HTR-8/SVneo (cell line): Measurements from ENCODE around the gene SLC22A23.
"Not testable (repeated sequence)": the region's sequence is repeated elsewhere in the genome, so short reads cannot be mapped to it uniquely, and the experiment has no call there.

Experiments used
- DNase-seq: peaks from one replicate; pipeline ENCODE4 v3.0.0; 2011; ENCODE audit warnings: low spot score, mixed read lengths; ENCODE audit not compliant: insufficient read length
- FAIRE-seq: peaks from 2 replicates; lab custom pipeline; 2011; peaks lifted over from hg19 to GRCh38; lab: Jason Lieb, UNC

The SLC22A23 gene

DNA sequence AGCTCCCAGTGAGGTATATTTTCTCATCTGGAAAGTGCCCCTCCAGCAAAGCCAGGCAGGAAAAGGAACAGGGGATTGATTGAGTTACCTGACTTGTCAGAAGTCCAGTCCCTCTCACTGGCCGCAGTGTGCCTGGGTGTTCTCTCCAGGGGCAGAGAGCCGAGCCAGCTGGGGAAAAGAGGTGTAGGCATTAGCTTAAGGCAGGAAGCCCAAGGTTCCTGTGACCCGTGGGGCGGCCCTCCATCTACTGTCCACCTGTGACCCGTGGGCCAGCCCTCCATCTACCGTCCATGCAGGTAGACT is 195.4 kb downstream of the SLC22A23 start:
- no peak for DNase-seq
- no peak for FAIRE-seq

DNA sequence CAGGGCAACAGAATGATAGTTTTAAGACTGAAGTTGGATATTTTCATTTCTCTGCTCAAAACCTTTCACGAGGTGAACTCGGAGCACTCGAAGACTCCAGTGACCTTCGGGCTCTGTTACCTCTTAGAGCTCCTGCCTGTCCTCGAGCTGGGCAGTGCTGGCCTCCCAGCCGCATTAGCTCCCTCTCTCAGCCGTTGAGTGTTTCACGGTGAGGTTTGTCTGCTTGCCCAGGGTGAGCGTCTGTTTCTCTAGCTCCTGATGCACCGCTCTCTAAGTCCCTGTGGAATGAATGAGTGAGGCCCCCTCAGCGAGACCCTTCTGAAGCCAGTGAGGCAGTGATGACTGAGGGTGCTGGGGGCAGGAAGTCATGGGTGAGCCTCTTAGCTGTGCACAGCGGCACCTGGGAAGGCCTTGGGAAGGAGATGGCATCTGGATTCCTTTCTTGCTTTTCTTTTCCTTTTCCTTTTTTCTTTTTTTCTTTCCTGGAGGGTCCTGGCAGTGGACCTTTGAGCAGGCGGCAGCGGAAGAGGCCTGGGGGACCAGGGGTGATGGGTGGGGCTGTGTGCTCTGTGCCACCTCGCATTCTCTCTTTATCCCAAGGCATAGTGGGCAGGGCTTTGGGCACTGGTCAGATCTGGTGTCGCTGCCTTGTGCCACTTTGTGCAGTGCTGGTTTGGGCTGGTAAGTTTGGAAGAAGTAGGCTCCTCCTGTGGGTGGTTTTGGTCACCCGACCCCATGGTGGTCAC is 195.9 kb downstream of the SLC22A23 start:
- DNase-seq (no peak), FAIRE-seq (no peak)

DNA sequence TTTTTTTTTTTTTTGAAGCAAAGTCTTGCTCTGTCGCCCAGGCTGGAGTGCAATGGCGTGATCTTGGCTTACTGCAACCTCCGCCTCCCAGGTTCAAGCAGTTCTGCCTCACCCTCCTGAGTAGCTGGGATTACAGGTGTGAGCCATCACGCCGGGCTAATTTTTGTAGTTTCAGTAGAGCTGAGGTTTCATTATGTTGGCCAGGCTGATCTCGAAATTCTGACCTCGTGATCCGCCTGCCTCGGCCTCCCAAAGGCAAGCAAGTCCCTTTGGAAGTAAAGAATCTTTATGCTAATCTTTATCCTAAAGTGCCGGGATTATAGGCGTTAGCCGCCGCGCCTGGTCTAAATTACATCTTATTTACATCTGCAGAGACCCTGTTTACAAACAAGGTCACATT is 196.6 kb downstream of the SLC22A23 start:
- FAIRE-seq, result no peak

DNA sequence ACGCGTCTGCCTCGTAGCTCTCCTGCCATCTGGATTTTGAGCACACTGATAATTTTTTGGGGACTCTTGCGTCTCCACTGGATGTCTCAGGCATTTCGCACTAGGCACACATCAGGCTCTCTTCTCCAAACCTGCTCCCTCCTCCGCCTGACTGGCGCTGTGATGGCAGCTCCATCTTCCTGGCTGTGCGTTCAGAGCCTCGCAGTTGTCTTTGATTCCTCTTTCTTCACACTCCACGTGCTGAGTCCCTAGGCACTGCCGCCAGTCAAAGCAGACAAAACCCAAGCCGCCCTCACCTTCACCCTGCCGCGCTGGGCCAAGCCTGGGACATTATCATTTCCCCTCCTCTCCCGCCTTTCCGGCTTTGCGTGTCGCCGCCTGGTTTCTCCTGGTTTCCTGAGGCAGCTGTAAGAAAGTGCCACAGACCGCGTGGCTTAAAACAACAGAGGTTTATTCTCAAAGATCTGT is 197.3 kb downstream of the SLC22A23 start:
- DNase-seq (peak; percentile 59), FAIRE-seq (peak; percentile 33)

More for the DNA sequence above, 196.6 kb downstream of the SLC22A23 start:
- no peak for DNase-seq

DNA sequence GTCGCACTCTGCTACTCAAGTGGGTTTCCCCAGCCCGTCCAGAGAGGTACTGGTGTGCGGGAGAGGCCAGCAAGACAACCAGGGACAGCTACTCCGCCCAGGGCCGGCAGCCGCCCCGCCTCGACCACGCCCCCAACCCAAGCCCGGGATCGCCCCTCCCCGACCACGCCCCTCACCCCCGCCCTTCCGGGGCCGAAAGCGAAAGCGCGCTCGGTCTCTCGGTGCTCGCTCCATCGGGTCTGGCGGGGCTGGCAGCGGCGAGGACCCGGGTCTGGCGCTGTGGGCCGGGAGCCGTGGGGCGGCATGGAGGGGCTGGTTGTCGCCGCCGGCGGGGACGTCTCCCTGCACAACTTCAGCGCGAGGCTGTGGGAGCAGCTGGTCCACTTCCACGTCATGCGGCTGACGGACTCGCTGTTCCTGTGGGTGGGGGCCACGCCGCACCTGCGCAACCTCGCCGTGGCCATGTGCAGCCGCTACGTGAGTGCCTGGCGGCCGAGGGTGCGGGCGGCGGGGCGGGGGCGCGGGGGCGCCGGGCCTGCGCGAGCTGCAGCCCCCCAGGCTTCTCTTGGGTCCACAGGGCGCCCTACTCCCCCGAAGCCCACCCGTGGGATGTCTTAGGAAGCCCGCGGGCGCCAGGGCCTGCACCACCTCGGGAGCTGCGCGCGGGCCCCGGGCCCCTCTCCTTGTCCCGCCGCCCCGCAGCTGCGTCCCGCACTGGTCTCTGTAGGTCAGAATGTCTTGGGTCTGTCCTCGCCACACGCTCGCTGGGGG is 197.9 kb downstream of the SLC22A23 start, which contains the start of gene PSMG4:
Gene PSMG4, plus strand, starts transcription at position 228 of the 771 bp plus-strand sequence. Its CDS starts 76 bp downstream, at position 304.
- FAIRE-seq, result peak; percentile 93
- DNase-seq, result peak; percentile 94

DNA sequence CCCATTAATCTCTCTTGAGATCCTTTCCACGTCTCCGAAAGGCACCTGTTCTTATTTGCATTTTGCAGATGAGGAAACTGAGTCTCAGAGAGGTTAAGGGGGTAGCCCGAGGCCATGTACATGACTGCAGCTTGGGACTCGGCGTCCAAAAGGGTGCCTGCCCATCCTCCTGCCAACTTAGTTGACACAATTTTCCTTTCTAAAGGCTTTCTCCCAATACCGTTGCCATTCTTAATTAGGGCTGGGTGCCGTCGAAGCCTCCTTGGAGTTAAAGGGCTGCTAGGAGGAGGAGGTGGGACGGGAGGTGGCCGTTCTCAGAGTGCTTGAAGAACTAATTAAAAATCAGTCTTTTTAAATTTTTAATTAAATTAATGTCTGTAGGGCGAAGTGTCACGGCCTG is 198.6 kb downstream of the SLC22A23 start:
- no peak for DNase-seq
- no peak for FAIRE-seq

DNA sequence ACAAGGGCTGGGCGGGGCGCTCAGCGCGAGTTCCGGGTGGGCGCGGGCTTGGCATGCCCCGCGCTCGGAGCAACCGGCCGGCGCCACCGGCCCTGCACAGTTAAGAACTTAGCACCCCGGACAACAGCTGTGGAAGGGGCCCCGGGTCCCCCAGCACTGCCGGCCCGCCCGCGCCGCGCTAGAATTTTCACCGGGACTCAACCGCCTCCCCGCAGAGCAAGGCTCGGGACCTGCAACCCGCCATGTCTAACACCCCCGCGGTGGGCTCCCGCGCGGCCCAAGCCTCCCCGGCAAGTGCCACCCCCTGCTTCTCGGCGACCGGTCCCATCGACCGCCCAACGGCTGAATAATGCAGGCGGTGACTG is 203.3 kb downstream of the SLC22A23 start:
- FAIRE-seq (no peak), DNase-seq (no peak)

DNA sequence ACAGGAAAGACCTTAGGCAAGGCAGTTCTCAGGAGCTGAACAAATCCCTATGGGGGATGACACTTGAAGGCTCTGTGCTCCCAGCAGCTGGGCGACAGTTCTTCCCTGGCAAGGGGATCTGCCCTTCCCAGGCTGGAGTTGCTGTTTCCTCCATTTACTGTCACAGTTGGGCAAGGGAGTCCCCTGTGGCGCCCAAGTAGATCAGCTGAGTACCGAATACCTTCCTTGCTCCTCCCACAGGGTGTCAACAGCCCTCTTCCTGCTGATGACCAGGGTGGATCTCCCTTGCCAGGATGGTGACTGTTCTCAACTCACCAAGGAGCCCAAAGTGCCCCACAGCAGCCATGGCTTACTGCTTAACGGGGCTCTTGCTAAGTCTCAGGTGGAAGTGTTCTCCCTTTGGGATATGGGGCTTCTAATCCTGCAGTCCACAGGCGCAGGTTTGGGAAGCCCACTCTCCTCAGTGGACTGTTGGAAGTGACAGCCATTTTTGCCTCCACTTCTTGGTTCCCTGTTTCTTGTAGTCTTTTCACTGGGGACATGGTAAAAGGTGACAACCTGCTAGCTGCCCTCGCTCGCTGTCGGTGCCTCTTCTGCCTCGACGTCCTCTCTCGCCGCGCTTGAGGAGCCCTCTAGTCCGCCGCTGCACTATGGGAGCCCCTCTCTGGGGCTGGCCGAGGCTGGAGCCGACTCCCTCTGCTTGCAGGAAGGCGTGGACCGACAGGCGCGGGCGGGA is 203.8 kb downstream of the SLC22A23 start:
- no peak for DNase-seq
- no peak for FAIRE-seq

DNA sequence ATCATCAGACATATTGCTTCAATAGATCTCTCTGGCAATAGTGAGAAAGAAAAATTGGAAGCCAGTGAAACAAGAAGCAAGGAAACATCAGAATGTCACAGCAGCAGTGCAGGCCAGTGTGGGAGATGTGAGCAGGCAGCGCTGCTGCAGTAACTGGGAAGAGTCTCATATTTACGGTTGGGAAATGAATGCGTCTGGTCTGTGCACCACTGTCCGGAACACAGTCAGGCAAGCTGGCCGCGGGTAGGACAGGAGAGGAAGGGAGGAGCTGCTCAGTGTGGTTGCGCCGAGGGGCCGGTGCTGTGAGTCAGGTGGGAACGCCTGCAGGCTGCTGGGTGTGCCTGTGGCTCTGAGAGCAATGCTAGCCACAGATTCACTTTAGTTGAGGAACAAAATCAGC is 204.5 kb downstream of the SLC22A23 start:
- no peak for DNase-seq
- FAIRE-seq, result no peak

DNA sequence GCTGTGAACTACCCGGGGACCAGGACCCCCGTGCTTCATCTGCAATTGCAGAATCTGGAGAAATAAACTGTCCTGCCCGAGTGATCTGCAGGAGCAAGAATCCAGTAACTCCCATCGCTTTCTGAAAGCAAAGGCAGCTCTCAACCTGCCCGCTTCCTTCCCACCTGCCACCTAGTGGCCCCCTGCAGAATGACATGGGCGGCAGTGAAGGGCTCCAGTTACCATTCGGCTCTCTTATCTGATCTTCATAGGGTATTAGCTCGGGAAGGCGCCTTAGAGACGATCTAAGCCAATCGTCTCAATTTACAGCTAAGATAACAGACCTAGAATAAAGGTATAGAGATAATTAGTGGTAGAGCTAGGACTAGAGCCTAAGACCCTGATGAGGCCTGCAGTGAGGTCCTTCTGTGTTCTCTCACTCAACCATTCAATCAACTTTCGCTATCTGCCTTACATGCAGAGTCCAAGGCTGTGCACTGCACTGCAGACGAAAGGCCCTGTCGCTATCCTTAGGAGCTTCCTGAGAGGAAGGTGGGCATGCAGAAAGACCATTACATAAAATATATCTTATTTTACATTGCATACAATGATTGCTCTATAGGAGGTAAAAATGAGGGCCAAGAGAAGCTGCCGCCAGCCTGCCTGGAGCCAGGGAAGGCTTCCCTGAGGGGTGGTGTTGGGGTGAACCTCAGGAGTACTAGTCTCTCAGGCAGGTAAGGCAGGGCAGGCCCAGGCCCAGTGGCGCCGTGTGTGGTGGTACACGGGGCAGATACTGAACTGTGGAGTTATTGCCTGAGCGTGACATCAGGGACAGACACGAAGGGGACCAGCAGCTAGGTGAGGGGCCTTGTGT is 205.2 kb downstream of the SLC22A23 start:
- DNase-seq (peak; percentile 89), FAIRE-seq (no peak)

DNA sequence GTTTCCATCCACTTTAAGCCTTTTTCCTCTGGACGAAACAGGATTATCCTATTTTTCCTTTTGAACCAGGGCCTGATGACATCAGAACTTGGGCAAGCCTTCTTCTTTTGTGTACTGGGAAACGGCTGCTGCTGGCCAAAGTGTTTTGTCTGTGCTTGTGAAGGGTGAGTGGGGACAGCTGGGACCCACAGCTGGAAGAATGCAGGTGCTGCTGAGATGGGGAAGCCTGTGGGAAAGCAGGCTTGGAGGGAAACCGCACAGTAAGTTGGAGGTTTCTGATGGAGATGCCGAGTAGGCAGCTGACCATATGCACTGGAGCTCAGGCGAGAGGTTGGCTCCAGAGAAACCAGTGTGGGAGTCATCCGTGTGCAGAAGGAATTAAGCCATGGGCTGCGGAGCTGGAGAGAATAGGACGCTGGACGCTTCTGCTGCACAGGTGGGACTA is 206.6 kb downstream of the SLC22A23 start:
- no peak for DNase-seq
- no peak for FAIRE-seq

DNA sequence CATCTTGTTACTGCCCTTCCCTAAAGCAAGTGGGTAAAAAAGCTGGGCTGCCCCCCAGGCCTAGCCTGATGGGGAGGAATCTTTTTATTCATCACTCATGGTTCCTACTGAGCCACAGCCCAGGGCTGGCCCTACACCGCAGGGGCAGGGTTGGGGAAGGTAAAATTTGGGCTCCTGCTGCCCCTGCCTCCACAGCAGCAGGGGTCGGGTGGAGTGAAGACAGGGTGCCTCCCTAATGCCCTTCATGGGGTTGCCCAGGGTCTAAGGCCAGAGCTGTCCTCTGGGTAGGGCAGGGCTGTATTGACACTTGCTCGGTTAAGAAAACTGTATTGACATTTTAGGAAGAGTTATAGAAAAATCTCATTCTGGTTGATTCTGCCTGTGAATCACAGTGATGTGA is 207.0 kb downstream of the SLC22A23 start:
- no peak for FAIRE-seq

DNA sequence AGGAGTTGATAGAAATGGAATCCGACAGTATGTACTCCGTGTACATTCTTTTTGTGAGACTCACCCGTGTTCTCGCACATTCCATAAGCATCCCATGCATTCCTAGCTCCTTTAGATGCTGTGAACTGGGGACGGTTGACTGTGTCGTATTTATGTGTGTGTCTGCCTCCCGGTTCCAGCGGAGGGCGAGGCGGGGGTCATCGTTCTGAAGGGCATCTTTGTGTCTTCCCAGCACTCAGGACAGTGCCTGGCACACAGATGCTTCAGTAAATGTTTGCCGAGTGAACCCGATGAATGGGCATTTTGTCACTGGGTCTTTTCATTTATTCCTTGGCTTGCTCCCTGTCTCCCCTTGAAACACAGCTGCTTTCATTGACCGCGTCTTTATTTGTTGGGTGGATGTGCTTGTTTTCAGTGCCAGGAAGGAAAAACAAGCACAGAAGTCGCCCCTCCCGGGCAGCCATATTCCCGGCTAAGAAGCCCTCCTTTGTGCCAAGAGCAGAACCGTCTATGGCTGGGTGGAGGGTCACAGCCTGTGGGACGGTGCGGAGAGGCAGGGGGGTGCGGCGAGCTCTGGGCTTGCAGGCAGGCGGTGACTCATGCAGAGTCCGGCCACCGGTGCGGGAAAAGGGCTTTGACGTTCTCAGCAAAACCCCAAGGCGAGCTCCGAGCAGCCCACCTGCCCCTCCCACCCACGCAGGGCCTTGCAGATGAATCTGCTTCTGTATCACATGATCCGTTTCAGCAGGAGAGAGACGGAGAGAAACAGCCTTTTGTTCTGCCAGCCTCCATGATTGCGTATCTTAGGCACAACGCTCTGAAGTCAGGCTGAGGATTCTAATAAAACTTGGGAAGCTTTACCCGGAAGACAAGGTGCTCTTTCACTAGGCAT is 209.3 kb downstream of the SLC22A23 start:
- DNase-seq, result peak; percentile 64
- FAIRE-seq, result no peak

More for the DNA sequence above, 207.0 kb downstream of the SLC22A23 start:
- DNase-seq, result no peak

DNA sequence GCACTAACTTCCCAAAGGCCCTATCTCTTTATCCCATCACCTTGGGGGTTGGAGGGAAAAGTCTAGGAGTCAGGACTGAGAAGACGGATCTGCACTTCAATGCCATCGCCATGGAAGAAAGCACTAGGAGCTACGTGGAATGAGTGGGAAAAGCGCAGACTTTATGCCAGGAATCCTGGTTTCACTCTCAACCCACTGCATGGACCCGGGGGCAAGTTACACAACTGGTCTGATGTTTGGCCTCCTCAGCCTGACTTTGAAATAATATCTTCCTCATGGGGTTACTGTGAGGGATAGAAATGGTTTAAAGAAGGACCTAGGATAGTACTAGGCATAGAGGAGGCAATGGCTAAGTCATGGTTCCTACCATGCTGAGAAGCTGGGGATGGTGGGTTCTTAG is 211.6 kb downstream of the SLC22A23 start:
- FAIRE-seq (no peak), DNase-seq (no peak)

DNA sequence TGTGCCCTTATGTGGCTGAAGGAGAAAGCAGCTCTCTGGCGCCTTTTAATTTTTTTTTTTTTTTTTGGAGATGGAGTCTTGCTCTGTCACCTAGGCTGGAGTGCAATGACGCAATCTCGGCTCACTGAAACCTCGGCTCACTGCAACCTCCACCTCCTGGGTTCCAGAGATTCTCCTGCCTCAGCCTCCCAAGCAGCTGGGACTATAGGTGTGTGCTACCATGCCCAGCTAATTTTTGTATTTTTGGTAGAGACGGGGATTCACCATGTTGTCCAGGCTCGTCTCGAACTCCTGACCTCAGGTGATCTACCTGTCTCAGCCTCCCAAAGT is 212.1 kb downstream of the SLC22A23 start:
- not testable (repeated sequence) for FAIRE-seq, DNase-seq

DNA sequence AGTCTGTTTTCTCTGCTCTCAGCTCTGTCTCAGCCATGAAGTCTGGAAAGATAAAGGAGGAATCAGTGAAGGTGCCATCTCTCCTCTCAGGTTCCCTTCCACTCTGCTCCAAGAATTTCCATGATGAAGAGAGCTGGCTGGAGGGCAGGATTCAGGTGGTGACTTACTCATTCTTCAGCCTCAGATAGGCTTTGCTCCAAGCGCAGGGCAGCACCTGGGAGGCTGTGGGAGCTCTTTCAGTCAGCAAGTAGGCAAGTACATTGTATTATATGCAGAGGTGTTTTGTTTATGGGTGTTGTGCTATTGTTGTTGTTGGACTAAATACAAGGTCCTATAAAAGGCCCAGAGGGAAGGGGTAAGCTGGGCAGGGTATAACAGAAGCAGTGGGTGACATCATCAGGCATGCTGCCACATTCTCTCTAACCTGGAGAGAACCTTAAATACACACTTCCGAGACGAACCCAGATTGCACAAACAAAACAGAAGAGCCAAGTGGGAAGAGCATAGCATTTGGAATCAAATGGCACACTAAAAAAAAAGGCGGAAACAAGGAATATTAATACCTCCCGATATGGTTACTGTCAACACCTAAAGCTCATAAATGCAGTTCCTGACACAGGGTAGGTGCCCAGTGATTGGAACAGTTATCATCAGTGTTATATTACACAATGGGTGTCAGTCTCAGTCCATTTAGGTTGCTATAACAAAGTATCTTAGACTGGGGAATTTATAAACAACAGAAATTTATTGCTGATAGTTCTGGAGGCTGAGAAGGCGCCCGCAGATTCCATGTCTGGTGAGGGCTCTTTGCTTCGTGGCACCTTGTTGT is 212.6 kb downstream of the SLC22A23 start:
- FAIRE-seq (no peak), DNase-seq (no peak)

DNA sequence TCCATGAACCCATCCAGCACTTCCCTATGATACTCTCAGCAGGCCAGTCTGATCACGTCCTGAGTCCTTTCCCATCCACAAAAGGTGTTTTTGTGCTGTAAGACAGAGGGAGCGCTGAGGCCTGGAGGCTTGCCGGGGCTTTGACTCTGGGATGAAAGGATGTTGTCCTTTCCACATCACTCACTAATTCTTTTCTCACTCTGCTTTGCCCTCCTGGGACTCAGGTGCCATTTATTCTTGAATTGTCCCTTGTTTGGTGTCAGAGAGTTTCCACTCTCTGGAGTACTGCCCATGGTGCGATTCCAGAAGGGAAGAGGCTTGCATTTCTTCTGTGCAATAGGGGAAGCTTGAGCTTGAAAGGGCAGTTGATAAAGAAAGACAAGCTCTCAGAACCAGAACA is 214.1 kb downstream of the SLC22A23 start:
- no peak for FAIRE-seq
- DNase-seq, result no peak

DNA sequence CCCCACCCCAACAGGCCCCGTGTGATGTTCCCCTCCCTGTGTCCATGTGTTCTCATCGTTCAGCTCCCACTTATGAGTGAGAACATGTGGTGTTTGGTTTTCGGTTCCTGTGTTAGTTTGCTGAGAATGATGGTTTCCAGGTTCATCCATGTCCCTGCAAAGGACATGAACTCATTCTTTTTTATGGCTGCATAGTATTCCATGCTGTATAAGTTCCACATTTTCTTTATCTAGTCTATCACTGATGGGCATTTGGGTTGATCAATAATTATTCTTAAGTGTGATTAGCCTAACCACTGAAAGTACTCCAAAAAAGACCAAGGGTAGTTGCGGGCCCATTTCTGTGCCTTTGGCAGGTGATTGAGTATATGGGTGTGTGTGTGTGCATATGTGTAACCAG is 215.1 kb downstream of the SLC22A23 start:
- not testable (repeated sequence) for FAIRE-seq

More for the DNA sequence above, 215.1 kb downstream of the SLC22A23 start:
- not testable (repeated sequence) for DNase-seq
